HepG2 (cell line): ENCODE measurements around the gene TANGO2. TPM values are rescaled to one million over a fixed set of nuclear protein-coding genes. Genes with fewer than 3 reads are reported as not detected.

Experiments
- AKAP8 ChIP-seq: sonication (generic); formaldehyde crosslinking; IDR thresholded peaks from 2 replicates; pipeline ENCODE4 v1.5.1; 2020; ENCODE audit warnings: mild to moderate bottlenecking, missing genetic modification reagents
- ARID3A ChIP-seq: IDR thresholded peaks from 2 replicates; pipeline ENCODE4 v1.6.1; 2012; ENCODE audit warnings: low read depth, low read length, improper control_type of control experiment
- DBP ChIP-seq: sonication (generic); formaldehyde crosslinking; IDR thresholded peaks from 2 replicates; pipeline ENCODE4 v1.4.0; 2020; ENCODE audit warnings: missing genetic modification reagents; ENCODE audit errors: not compliant biosample characterization
- GABPA ChIP-seq, 2 experiments: IDR thresholded peaks; 2 replicates each; pipeline ENCODE4 v1.6.1; 2011 to 2016; ENCODE audit warnings: low read depth in 2 of 2, low read length in 1 of 2, missing biosample characterization in 1 of 2, missing genetic modification characterization in 1 of 2
- GATAD1 ChIP-seq: IDR thresholded peaks from 2 replicates; pipeline ENCODE4 v1.6.1; 2016; ENCODE audit warnings: missing genetic modification reagents, missing compliant biosample characterization
- HMGXB3 ChIP-seq: sonication (generic); formaldehyde crosslinking; IDR thresholded peaks from 2 replicates; pipeline ENCODE4 v1.4.0; 2020; ENCODE audit warnings: missing genetic modification reagents, borderline replicate concordance
- HOXA9 ChIP-seq: sonication (generic); formaldehyde crosslinking; IDR thresholded peaks from 2 replicates; pipeline ENCODE4 v1.8.1; 2022; ENCODE audit warnings: missing genetic modification reagents, mild to moderate bottlenecking, moderate library complexity, borderline replicate concordance
- NFIB ChIP-seq: sonication (generic); formaldehyde crosslinking; IDR thresholded peaks from 2 replicates; pipeline ENCODE4 v1.9.0; 2021; ENCODE audit warnings: missing genetic modification reagents, mild to moderate bottlenecking, borderline replicate concordance
- NKX3-1 ChIP-seq: sonication (generic); formaldehyde crosslinking; IDR thresholded peaks from 2 replicates; pipeline ENCODE4 v1.5.0; 2020; ENCODE audit warnings: missing genetic modification reagents
- RELA ChIP-seq: sonication (generic); formaldehyde crosslinking; IDR thresholded peaks from 2 replicates; pipeline ENCODE4 v1.4.0; 2020; ENCODE audit warnings: missing genetic modification reagents
- SMARCE1 ChIP-seq: fragments of 450-650 bp; IDR thresholded peaks from 2 replicates; pipeline ENCODE4 v1.6.1; 2017; ENCODE audit warnings: borderline replicate concordance
- ZBTB38 ChIP-seq: sonication (generic); formaldehyde crosslinking; IDR thresholded peaks from 2 replicates; pipeline ENCODE4 v1.5.1; 2020; ENCODE audit warnings: mild to moderate bottlenecking, missing genetic modification reagents
- ZBTB42 ChIP-seq: sonication (generic); formaldehyde crosslinking; IDR thresholded peaks from 2 replicates; pipeline ENCODE4 v1.5.0; 2020; ENCODE audit warnings: mild to moderate bottlenecking, missing genetic modification reagents
- ZBTB44 ChIP-seq: sonication (generic); formaldehyde crosslinking; IDR thresholded peaks from 2 replicates; pipeline ENCODE4 v1.4.0; 2020; ENCODE audit warnings: missing genetic modification reagents
- ZBTB8A ChIP-seq: sonication (generic); formaldehyde crosslinking; IDR thresholded peaks from 2 replicates; pipeline ENCODE4 v1.4.0; 2020; ENCODE audit warnings: mild to moderate bottlenecking, low read depth, missing genetic modification reagents, borderline replicate concordance
- ZGPAT ChIP-seq: IDR thresholded peaks from 2 replicates; pipeline ENCODE4 v1.6.1; 2016; ENCODE audit warnings: mild to moderate bottlenecking
- ZNF839 ChIP-seq: sonication (generic); formaldehyde crosslinking; IDR thresholded peaks from 2 replicates; pipeline ENCODE4 v1.4.0; 2020; ENCODE audit warnings: missing genetic modification reagents, mild to moderate bottlenecking, borderline replicate concordance
- ZNF883 ChIP-seq: sonication (generic); formaldehyde crosslinking; IDR thresholded peaks from 2 replicates; pipeline ENCODE4 v1.5.1; 2020; ENCODE audit warnings: mild to moderate bottlenecking, missing genetic modification reagents; ENCODE audit errors: not compliant biosample characterization
- ZSCAN29 ChIP-seq: sonication (generic); formaldehyde crosslinking; conservative IDR thresholded peaks from 2 replicates; pipeline ENCODE4 v1.4.0; 2020; ENCODE audit warnings: mild to moderate bottlenecking, missing genetic modification reagents
- polyA plus RNA-seq, 8 experiments: library from polyadenylated mRNA; depleted of rRNA in 3 of 8; stranded (reverse) in 7 of 8; unstranded in 1 of 8; fragments of >200 nt; fragmentation: Illumina TruSeq in 4 of 8; extraction: Trizol in 4 of 8; gene quantifications; 2 replicates each; pipeline versions ENCODE4 v1.2.1 to v1.2.3, GENCODE V29; 2011 to 2016; ENCODE audit warnings: low read depth in 4 of 8, missing spikeins in 1 of 8, mixed read lengths in 1 of 8; ENCODE audit not compliant: insufficient read depth in 1 of 8
- total RNA-seq, 5 experiments: library from RNA; depleted of rRNA; stranded (reverse); fragments of >200 nt; fragmentation: Illumina TruSeq; extraction: Trizol; gene quantifications; 2 replicates each; pipeline ENCODE4 v1.2.3, GENCODE V29; 2016; ENCODE audit warnings: low read depth in 1 of 5

Gene TANGO2
- total and polyA plus RNA-seq, 2 of the 13 experiments (the other 11 are each of a cell fraction or from before 2014, with no cell fraction given) = 12.9 to 14.8 TPM

GRCh38 chr22:20010307-20011122, 10.4 kb upstream of the TANGO2 start (continued):
- no peak for TF ChIP-seq ZBTB44
- TF ChIP-seq GATAD1 (CRISPR knock-in tag) = peak; percentile 51; the same call in 1 of the 2 replicates
- no peak for TF ChIP-seq ZNF839 (CRISPR knock-in tag)
- no peak for TF ChIP-seq HMGXB3 (CRISPR knock-in tag)
- TF ChIP-seq ZSCAN29 (CRISPR knock-in tag) = no peak; the same call in 1 of the 2 replicates
- no peak for TF ChIP-seq RELA (CRISPR knock-in tag)
- TF ChIP-seq NFIB (CRISPR knock-in tag) = no peak
- no peak for TF ChIP-seq GABPA (IDR thresholded peaks at IDR 0.05; ENCODE audit: low read depth, low read length)
- TF ChIP-seq GABPA (CRISPR knock-in tag; IDR thresholded peaks at IDR 0.05; ENCODE audit: low read depth) = no peak
- peak; percentile 53 for TF ChIP-seq ZNF883
- TF ChIP-seq DBP (CRISPR knock-in tag) = no peak
- no peak for TF ChIP-seq ZBTB42
- no peak for TF ChIP-seq ARID3A
- TF ChIP-seq NKX3-1 (CRISPR knock-in tag) = no peak
- TF ChIP-seq ZBTB38 (CRISPR knock-in tag) = peak; percentile 61
- TF ChIP-seq ZGPAT = peak; percentile 62; the same call in 1 of the 2 replicates
- TF ChIP-seq AKAP8 (CRISPR knock-in tag) = peak; percentile 86
- TF ChIP-seq HOXA9 (CRISPR knock-in tag) = no peak
- no peak for TF ChIP-seq ZBTB8A (CRISPR knock-in tag)
- no peak for TF ChIP-seq SMARCE1
